Measurements from ENCODE around the gene OTOF.

GRCh38 chr2:26479131-26479788, 1.3 kb upstream of the OTOF start:
- TF ChIP-seq YY1 (IDR thresholded peaks at IDR 0.05; ENCODE audit: borderline replicate concordance in 1 of 3, control insufficient read depth in 1 of 3, extremely low read depth in 1 of 3, insufficient read depth in 3 of 3, insufficient read length in 1 of 3, insufficient replicate concordance in 2 of 3, low read depth in 1 of 3, low read length in 2 of 3) (no peak), RBM17 (IDR thresholded peaks at IDR 0.05; ENCODE audit: borderline replicate concordance, low read depth, low read length) (no peak), NR2C2 (CRISPR knock-in tag; IDR thresholded peaks at IDR 0.05) (no peak), NR2C2 (tag; IDR thresholded peaks at IDR 0.05) (no peak), SRSF3 (IDR thresholded peaks at IDR 0.05; ENCODE audit: insufficient read depth, low read length) (no peak), POLR2A (conservative IDR thresholded peaks at IDR 0.05) (no peak)
- TF ChIP-seq, protein P1, sequence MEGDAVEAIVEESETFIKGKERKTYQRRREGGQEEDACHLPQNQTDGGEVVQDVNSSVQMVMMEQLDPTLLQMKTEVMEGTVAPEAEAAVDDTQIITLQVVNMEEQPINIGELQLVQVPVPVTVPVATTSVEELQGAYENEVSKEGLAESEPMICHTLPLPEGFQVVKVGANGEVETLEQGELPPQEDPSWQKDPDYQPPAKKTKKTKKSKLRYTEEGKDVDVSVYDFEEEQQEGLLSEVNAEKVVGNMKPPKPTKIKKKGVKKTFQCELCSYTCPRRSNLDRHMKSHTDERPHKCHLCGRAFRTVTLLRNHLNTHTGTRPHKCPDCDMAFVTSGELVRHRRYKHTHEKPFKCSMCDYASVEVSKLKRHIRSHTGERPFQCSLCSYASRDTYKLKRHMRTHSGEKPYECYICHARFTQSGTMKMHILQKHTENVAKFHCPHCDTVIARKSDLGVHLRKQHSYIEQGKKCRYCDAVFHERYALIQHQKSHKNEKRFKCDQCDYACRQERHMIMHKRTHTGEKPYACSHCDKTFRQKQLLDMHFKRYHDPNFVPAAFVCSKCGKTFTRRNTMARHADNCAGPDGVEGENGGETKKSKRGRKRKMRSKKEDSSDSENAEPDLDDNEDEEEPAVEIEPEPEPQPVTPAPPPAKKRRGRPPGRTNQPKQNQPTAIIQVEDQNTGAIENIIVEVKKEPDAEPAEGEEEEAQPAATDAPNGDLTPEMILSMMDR (IDR thresholded peaks at IDR 0.05 in 2 of 3, conservative IDR thresholded peaks at IDR 0.05 in 1 of 3; ENCODE audit: insufficient read depth in 2 of 3, low read depth in 1 of 3, low read length in 3 of 3), result no peak
